CD4-positive, alpha-beta T cell treated with Interleukin-21 for 1 hour (primary cell): ENCODE measurements around the gene METTL9.
"Not testable (repeated sequence)": the region's sequence is repeated elsewhere in the genome, so short reads cannot be mapped to it uniquely, and the experiment has no call there.

Experiments
- DNase-seq: peaks from one replicate; pipeline ENCODE4 v3.0.0-alpha.2; 2020

METTL9 gene

DNA sequence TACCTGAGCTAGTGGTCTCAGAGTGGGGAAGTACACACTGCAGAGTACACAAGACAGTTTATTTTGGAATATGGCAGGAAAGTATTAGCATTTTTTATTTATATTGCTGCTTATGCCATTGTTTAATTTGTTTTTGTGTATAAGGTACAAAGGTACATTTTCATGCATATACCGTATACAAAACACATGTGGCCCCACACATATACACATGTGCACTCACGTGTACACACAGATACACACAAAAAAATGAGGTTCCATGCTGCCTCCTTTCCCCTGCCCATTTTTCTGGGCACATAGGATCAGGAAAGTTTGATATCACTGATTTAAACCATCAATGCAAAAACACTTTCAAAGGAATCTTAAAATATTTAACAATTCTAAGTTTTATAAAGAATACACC lies 40.1 kb downstream of the METTL9 start:
- no peak for DNase-seq

DNA sequence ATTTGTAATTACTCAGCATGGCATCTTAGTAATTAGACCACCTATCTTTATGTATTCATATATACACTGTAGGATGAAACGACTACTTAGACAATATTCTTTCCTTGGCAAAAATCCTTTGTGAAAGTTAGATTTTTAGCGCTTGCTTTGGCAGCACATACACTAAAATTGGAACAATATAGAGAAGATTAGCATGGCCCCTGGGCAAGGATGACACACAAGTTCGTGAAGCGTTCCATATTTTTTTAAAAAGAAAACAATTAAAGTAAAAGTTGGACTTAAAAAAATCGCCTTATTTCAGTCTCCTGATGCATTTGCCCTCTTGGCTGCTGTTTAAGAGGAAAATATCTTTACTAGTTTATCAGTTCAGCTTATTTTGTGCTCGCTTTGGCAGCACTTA lies 42.5 kb downstream of the METTL9 start:
- DNase-seq, result no peak

DNA sequence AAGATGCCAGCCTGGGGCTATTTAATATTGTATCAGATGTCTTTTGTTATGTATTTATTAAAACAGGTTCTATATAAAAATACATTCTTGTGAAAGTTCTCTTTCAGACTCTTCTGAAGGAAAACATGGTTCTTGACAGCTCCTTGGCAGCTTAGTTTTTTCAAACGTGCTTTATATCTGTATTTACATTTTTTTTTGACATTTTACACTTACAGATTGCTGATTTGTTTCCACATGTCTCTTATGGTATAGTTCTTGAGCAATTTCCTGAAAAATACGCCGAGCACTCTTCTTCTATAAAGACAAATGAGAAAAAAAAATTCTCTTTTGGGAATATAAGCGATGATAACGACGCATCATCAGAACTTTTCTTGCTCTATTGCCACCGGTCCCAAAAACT lies 43.5 kb downstream of the METTL9 start:
- DNase-seq, result no peak

DNA sequence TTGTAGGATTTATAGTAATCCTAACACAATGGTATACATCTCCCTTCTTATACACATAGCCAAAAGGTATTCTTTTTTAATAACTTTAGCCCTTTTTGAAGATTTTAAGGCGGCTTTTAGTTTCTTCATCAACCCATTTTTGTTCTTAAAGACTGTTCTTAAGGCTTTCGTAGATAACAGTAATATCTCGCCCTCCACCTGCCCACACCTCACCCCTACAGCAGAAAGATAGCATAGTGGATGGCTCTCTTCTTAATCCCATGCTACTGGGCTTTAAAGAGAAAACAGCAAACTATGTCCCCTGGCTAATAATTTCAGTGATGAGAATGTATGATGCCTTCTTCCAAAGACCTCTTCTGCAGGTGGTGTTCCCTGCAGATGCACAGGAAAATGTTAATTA lies 44.4 kb downstream of the METTL9 start:
- no peak for DNase-seq

DNA sequence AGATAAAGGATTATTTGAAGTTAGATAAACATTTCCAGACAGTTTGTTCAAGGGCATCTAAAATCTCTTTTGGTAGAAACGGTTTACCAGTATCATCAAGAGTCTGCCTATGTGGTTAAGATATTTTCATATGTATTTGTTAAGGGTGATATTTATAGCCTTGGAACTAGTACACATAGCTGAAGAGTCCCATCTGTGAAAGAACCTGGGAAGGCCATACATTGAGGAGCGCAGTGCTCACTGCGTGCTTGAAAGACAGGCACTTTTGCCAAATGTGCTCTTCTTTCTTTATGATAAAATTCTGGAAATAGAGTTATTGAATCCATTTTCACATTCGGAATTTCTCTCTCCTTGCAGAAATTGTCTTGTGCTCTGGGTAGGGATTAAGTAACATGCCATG lies 45.3 kb downstream of the METTL9 start:
- DNase-seq, result no peak

DNA sequence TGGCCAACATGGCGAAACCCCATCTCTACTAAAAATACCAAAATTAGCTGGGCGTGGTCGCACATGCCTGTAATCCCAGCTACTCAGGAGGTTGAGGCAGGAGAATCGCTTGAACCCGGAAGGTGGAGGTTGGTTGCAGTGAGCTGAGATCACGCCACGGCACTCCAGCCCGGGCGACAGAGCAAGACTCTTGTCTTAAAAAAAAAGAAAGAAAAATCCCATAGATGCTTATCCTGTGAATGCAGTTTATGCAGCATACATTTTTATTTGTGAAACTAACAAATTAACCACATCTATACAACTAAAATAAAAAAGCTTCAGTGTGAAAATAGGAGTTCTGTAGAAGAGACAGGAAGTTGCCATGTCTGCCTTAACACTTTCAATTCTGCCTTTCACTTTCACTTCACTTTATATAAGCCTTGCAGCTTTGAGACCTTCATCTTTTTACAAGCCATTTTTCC lies 45.9 kb downstream of the METTL9 start:
- peak; percentile 72 for DNase-seq

DNA sequence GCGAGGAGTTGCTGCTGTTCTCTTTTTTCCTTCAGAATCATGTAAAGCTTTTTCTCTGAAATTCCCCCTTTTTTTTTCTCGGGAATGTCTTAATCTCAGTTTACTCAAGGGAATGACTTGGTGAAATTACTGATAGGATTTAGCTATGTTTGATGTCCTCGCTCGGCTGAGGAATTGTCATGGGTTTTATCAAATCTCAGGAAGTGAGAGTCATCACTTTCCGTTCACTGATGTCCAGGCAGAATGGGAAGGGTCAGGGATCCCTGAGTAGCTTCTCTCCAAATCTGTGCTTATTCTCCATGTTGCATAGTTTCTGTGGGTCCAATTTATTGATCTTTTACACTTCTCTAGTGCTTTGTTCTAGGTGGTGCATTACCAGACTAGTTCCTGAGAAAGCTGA lies 46.7 kb downstream of the METTL9 start:
- no peak for DNase-seq

DNA sequence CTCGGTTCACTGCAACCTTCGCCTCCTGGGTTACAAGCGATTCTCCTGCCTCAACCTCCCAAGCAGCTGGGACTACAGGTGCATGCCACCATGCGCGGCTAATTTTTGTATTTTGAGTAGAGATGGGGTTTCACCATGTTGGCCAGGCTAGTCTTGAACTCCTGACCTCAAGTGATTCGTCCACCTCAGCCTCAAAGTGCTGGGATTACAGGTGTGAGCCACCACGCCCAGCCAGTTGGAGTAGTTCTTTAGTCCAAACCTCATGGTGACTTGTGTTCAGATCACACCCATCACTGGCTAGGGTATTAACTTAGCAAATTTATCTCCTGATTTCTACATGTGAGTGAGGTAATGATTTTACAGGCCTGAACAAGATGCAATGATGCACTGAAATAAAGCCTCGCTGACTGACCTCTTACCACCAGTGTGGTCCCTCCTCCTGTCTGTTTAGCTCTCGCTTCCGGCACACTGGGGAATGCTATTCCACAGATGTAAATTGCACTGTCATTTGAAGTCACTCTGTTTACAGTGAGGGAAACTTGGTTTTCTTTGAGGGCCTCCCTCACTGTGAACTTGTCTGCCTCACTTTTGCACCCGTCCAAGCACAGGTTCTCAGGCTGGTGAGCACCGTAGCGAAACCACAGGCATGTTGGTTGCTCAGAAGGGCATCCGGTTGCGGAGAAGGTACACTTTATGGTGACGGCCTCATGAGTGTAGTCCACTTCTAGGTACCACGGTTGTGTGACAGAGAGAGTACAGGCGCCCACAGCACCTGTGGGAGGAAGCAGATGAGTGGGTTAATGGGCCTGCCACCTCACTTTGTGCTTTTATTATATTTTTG lies 47.6 kb downstream of the METTL9 start:
- DNase-seq, result peak; percentile 80

DNA sequence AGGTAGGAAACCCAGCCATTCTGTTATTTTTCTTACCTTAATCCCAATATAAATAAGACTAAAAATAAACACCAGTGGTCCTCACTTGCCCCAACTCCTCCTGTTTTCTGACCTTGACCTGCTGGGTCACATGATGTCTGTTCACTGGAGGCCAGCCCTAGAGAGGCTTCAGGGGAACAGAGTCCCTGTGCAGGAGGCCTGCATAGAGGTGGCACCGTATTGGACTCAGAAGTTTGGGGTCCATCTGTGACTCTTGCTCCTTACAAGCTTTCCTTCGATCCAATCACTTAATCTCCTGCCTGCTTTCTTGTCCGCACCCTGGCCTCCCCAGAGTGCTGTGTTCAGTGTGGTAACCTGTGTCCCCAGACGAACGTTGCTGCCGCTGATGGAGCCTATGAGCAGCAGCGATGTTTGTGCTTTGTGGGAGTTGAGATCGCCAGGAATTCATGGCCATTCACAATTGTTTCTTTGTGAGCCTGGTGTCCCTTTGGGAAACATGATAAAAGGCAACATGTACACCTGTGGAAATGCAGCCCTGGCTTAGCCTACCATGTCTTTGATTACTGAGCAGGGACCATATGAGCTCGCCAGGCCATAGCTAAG lies 48.3 kb downstream of the METTL9 start:
- no peak for DNase-seq

DNA sequence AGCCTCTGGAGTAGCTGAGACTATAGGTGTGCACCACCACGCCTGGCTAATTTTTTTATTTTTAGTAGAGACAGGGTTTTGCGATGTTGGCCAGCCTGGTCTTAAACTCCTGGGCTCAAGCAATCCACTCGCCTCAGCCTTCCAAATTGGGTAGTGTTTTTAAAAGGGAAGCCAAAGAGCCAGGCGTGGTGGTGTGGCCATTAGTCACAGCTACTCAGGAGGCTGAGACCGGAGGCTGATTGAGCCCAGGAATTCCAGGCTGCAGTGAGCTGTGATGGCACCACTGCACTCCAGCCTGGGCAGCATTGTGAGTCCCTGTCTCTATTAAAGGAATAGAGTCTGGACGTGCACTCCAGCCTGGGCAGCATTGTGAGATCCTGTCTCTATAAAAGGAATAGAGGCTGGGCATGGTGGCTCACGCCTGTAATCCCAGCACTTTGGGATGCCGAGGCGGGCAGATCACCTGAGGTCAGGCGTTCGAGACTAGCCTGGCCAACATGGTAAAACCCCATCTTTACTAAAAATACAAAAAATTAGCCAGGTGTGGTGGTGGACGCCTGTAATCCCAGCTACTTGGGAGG lies 50.5 kb downstream of the METTL9 start:
- not testable (repeated sequence) for DNase-seq

DNA sequence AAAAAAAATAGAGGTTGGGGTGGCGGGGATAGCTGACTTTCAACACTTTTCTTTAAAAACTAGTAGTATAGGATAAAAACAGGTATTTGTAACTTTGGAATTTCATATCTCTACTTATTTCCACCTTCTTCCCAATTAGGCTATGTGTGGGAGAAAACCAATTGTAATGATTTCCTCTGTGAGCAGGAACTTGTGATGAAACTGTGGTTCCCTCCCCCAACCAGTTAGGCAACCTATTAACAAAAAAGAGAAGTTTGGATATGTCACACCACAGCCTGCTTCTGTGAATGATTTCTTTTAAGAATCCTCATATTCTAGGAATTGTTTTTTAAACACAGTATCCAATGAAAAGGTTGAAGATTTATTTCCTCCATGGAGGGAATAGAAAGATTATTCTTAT lies 51.1 kb downstream of the METTL9 start:
- no peak for DNase-seq

DNA sequence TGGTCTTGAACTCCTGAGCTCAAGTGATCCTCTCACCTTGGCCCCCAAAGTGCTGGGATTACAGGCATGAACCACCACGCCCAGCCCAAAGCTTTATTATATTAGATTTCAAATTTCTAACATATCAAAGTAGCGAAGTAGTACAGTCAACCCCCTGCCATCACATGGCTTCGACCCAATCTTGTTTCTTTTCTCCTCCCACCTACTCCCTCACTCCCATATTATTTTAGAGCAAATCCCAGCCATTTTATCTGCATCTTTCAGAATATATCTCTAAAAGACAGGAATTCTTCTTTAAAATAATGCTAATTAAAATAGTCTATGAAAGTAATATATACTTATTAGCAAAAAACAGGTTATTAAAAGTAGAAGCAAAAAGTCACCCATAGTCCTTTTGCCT lies 52.1 kb downstream of the METTL9 start:
- no peak for DNase-seq

DNA sequence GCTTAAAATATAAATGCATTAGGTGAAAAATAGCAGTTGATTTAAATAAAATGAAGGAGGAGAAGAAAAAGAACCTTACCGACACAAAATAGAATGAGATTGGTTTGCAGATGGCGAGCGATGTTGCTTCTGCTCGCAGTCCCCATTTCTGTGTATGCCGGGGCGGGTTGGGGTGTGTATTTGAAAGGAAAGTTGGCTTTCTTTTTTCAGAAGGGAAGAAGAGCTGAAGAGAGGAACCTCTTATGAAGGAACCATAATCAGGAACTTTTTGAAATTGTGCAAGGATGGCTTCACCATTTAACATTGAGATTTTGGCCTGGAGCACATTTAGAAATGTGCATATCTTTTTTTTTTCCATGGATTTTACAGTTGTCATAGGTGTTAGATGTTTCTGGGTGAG lies 53.1 kb downstream of the METTL9 start, which contains the start of gene IGSF6:
Gene IGSF6 (minus strand): TSS at position 156 of the 400 bp plus-strand sequence. CDS start 10 bp downstream, at position 146.
- DNase-seq, result no peak

DNA sequence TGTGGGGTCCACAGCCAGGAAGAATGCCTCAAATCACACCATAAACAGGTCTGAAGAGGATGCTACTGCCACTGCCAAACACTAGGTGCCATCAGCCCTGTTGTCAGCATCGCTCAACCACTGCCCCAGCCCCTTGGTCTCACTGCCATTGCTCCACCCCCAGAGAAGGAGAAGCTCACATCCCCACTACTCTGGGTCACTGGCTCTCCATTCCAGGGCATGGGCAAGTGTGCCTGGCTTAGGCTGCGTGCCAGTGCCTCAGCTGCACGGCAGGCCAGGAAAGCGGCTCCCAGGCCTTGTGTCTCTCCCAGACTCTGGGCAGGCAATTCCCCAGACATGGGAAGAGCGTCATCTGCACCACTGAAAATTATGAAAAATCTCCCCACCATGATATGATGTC lies 54.2 kb downstream of the METTL9 start:
- no peak for DNase-seq

DNA sequence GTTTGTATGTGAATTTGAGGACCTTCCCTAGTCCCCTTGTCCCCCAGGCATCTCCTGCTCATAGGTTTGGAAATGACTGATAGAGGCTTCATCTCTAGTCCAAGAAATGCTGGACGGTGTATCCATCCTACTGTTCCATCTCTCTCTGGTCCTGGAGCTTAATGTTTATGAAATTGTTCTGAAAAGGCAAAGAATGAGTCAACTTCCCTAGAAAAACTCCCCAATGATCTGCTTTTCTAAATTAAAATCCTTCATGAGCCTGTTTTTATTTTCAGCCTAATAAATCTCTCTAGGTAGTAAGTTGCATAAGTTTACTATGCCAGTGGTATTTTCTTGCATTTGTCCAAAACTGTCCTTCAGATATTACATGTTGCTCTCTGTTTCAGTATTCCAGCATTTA lies 55.1 kb downstream of the METTL9 start:
- DNase-seq, result no peak

DNA sequence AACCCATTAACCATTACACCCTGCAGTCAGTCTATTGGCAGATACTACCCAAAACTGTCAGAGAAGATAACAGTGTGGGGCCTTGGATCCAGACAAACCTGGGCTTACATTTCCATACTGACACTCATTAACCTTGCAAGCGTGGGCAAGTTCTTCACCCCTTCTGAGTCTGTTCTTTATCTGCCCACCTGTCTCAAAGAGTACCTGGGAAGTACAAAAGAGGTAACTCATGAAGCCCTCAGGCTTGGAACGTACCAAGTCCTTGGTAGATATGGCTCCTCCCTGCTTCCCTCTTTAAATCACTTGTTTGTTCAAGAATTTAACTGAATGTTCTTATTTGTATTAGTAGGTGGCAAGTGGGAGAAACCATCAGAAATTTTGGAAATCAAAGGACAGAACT lies 55.5 kb downstream of the METTL9 start:
- DNase-seq, result no peak

DNA sequence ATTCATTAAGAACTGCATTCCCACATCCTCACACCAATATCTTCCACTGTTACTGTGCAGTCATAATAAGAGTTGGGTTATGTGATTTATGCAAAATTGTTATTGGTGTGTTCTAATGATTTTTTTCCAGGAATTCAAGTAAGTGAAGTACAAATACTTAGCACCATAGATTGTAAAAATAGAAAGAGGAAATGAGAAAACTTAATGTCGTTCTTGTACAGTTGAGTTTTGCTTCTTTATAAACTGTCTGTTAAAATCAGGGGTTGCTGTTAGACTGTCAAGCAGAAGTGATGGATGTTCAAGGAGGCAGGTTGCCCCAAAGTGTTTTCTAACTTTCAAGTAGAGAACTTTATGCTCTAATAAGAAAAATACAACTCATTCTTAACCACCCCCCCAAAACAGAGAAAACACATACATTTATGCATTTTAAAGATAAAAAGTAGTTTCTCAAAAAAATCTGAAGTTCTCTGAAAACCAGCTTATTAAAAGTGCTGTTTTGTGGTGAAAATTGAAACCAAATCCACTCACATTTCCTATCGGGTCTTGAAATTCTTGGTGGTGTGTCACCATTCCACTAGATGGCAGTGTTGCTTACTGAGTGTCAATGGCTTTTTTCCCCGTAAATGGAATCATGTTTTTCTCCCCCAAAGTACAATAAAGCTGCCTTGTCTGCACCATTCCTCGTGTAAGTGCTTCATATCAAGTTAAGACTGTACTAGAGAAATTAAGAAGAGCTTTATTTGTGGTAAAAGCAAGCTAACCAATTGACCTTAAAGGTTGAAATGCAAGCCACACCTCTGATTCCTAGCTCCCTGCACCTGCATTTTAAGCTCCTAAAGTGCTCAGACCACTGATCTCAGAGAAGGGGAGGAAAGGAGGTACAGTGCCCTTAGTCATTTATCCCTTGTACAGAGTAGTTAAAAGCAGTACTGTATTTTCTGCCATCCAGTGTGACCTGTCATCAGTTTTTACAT lies 57.7 kb downstream of the METTL9 start:
- DNase-seq, result peak; percentile 75

DNA sequence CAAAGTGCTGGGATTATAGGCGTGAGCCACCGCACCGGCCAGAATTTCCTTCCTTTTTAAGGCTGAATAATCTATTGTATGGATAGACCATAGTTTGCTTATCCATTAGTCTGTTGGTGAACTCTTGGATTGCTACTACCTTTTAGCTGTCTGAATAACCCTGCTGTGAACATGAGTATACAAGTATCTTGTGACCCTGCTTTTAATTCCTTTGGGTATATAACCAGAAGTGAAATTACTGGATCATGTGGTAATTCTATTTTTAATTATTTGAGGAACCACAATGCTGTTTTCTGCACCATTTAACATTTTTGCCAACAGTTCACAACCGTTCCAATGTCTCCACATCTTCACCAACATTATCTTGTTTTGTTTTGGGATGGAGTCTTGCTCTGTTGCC lies 59.7 kb downstream of the METTL9 start:
- no peak for DNase-seq

DNA sequence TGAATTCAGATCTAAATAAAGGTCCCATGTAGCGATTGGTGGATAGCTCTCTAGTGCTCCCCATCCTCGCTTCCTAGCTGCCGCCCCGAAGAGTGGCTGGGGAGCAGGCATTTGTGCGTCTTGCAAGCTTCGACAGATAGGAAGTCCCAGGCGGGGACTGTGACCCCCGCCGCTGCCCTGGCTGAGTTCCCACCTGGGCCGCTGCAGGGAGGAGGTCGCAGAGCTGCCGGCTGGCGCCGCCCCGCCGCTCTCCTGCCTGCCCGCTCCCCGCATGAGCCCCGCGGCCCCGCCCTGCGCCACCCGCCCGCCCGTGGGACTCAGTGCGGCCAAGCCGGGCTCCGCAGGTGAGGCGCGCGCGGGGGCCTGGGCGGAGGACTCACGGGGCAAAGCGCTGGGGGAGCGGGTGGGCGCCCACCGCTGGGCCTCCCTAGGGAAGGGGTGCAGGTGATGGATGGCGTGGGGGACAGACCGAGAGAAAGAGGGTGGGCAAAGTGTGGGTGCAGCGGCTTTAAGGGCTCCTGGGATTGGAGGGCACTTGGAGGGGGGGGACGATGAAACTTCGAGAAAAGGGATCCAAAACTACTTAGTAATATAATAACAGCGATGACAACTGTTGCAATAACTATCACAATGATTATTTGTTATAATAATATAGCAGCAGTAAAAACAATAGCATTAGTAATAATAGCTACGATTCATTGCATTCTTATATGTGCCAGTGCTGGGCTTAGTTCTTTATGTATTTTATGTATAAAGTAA lies 64.7 kb downstream of the METTL9 start, which contains the start of gene OTOA:
Gene OTOA (plus strand): TSS at position 80 of the 759 bp plus-strand sequence. CDS start 14,547 bp downstream, outside the sequence.
- no peak for DNase-seq

DNA sequence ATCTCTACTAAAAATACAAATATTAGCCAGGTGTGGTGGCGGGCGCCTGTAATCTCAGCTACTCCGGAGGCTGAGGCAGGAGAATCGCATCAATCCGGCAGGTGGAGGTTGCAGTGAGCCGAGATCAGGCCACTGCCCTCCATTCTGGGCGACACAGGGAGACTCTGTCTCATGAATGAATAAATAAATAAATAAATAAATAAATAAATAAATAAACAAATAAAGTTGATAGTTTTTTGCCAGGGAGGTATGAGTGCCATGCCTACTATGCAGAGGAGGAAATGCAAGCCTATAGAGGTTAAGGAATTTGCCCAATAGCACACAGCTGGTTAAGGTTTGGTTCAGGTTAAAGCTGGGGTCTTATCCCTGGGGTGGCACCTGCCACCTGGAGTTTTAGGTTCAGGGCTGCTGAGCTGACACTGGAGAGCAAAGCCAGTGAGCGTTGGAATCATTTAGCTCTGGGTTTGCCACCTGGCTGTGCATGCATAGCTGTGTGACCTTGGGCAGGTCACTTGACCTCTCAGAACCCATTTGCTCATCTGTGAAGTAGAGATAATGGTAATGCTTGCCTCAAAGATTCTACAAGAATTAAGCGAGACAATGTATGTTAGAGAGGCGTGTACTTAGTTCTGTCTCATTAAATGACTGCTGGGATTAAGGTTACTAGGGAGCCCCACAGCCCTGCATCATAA lies 65.6 kb downstream of the METTL9 start:
- DNase-seq, result no peak

DNA sequence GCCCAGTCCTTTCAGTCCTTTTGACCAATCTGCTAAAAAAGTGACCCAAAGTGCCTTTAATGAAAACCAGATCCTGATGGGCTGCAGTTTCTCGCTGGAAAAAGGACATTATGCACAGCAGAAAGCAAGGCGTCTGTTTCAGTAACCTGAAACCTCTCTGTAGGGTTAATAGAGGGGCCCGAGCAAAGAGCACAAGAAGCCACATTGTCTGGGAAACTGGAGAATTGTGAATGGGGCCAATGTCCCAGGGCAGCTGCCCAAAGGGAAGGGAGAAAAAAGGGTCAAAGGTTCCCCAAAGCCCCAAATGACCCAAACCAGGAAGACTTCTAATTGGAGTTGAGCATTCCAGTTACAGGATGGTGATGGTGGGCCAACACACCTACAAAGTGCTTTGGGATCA lies 67.4 kb downstream of the METTL9 start:
- no peak for DNase-seq
